Tibial nerve (tissue), 4 donors: ENCODE measurements around the gene NLRP9.

Experiments used
- EP300 ChIP-seq, 2 donors: sonication (generic); formaldehyde crosslinking; IDR thresholded peaks; one replicate each; pipeline ENCODE4 v1.6.1; 2017; ENCODE audit warnings: antibody characterized with exemption in 2 of 2, mild to moderate bottlenecking in 1 of 2
- POLR2A ChIP-seq, 2 donors: fragments of 450-650 bp; IDR thresholded peaks; one replicate each; pipeline ENCODE4 v1.6.1; 2017; ENCODE audit warnings: antibody characterized with exemption in 2 of 2, mild to moderate bottlenecking in 2 of 2, moderate library complexity in 2 of 2
- TF ChIP-seq, protein P1 (sequence below), 5 experiments: fragments of 200-600 bp in 3 of 5; fragments of 450-650 bp in 2 of 5; sonication (generic) in 3 of 5; IDR thresholded peaks; one replicate each; pipeline ENCODE4 v1.5.1; 2016 to 2019; ENCODE audit warnings: antibody characterized with exemption in 5 of 5, mild to moderate bottlenecking in 3 of 5, moderate library complexity in 2 of 5

DNA sequence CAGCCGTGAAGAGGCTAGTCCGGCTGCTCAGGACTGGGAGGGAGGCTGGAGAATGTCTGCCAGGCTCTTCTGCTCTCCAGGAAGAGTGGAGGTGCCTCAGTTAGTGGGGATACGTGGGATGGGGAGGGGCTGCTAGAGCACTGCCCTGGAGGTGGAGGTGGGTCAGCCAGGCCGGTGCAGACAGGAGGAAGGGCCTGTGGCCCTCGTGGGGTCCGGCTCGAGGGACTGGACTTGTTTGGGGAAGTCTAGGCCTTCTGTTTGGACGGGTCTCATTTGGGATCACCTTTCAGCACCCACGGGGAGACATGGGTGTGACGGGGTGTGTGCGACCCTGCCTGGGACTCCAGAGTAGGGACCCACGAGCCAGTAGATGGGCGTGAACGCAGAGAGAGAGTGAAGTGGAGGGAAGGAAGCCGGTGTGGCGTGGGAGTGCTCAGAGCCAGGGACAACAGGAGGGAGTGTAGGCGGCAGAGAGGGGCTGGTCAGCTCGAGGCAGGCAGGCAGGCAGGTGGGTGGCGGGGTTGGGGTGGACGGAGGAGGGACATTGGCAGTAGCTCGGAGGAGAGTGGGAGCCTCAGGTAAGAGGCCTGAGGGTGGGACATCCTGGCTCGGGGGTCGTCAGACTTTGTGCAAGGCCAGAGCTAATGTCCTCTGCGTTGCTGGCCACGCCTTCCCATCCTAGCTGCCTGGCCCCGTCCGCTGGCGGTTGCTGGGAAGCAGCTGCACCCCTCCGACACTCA is 51.7 kb downstream of the NLRP9 start:
- TF ChIP-seq, protein P1, sequence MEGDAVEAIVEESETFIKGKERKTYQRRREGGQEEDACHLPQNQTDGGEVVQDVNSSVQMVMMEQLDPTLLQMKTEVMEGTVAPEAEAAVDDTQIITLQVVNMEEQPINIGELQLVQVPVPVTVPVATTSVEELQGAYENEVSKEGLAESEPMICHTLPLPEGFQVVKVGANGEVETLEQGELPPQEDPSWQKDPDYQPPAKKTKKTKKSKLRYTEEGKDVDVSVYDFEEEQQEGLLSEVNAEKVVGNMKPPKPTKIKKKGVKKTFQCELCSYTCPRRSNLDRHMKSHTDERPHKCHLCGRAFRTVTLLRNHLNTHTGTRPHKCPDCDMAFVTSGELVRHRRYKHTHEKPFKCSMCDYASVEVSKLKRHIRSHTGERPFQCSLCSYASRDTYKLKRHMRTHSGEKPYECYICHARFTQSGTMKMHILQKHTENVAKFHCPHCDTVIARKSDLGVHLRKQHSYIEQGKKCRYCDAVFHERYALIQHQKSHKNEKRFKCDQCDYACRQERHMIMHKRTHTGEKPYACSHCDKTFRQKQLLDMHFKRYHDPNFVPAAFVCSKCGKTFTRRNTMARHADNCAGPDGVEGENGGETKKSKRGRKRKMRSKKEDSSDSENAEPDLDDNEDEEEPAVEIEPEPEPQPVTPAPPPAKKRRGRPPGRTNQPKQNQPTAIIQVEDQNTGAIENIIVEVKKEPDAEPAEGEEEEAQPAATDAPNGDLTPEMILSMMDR (IDR thresholded peaks at IDR 0.05), result no peak
- TF ChIP-seq POLR2A (IDR thresholded peaks at IDR 0.05) (no peak), EP300 (IDR thresholded peaks at IDR 0.05) (no peak)
